Measurements from ENCODE around the gene KLHL5. TPM values are rescaled to one million over a fixed set of nuclear protein-coding genes. Genes with fewer than 3 reads are reported as not detected.

The KLHL5 gene
- polyA plus RNA-seq, 2 of the 4 experiments (the other 2 are of a cell fraction), result 62.4 to 108 TPM

DNA sequence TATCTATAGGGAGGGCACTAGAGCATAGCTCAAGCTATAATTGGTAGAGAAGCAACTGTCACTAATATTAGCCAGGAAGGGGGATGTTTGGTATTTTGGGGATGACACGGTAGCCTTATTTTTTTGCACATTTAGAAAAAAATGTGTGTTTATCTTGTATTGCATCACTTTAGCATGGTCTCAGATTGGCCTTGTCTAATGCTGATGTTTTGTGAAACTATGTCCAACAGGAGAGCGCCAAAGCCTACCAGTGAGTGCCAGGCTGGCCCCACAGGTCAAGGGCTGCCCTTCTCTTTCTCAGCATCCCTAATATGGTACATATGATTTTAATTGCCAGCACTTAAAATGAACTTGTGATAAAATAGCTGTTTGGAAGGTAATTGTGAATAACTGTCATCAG, 95.5 kb downstream of the KLHL5 start (continued):
- TF ChIP-seq CHD2 (IDR thresholded peaks at IDR 0.05; ENCODE audit: low read length, partially characterized antibody) (no peak), KDM5A (IDR thresholded peaks at IDR 0.05) (no peak), EHF (CRISPR knock-in tag; IDR thresholded peaks at IDR 0.05) (no peak), TP53 (CRISPR knock-in tag; IDR thresholded peaks at IDR 0.05) (no peak)
- TF ChIP-seq, protein P1, sequence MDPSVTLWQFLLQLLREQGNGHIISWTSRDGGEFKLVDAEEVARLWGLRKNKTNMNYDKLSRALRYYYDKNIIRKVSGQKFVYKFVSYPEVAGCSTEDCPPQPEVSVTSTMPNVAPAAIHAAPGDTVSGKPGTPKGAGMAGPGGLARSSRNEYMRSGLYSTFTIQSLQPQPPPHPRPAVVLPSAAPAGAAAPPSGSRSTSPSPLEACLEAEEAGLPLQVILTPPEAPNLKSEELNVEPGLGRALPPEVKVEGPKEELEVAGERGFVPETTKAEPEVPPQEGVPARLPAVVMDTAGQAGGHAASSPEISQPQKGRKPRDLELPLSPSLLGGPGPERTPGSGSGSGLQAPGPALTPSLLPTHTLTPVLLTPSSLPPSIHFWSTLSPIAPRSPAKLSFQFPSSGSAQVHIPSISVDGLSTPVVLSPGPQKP (IDR thresholded peaks at IDR 0.05; ENCODE audit: low read depth, low read length), result no peak

DNA sequence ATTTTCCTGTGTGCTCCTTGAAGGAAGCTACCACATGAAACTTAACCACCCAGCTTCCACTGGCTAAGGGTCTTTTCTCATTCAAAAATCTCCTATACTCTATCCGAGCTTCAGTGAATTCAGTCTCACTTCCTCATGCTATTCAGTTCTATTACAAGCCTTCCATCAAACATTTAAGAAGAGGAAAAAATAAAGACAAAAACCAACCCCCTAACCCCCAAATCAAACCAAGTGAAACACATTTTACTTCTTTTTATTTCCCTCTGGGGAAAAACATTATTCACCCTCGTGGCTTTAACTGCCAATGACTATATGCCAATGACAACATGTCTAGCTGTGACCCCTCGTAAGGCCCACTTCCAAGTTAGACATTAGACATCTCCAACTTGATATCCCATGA, 104.1 kb downstream of the KLHL5 start:
- ATAC-seq (no peak), DNase-seq (ENCODE audit: low read depth in 1 of 2, low spot score in 1 of 2) (no peak), FAIRE-seq (no peak)
- H3K4me3 ChIP-seq, result no peak overlapping the region
- H3K4me1 ChIP-seq, result no peaks in the 10 kb centered on the region
- ChIA-PET CTCF (interaction anchor here (0.9 kb wide), 1 partner anchor 407 kb away, joined by 4 read pairs; no protein-coding TSS in a partner anchor), POLR2A (no interaction called here)
- WGBS (ENCODE audit: missing lambda C conversion rate), result 64% methylated on average over 3 of the region's 3 CpGs
- H3K4me2 ChIP-seq, result no peak overlapping the region
- no peak overlapping the region for H3K27ac ChIP-seq
- TF ChIP-seq KDM5A (IDR thresholded peaks at IDR 0.05), result no peak
- TF ChIP-seq, protein P2, sequence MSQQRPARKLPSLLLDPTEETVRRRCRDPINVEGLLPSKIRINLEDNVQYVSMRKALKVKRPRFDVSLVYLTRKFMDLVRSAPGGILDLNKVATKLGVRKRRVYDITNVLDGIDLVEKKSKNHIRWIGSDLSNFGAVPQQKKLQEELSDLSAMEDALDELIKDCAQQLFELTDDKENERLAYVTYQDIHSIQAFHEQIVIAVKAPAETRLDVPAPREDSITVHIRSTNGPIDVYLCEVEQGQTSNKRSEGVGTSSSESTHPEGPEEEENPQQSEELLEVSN (IDR thresholded peaks at IDR 0.05; ENCODE audit: borderline replicate concordance, low read depth), result no peak
- TF ChIP-seq, protein P3, sequence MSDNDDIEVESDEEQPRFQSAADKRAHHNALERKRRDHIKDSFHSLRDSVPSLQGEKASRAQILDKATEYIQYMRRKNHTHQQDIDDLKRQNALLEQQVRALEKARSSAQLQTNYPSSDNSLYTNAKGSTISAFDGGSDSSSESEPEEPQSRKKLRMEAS (IDR thresholded peaks at IDR 0.05), result no peak
- TF ChIP-seq EHF (CRISPR knock-in tag; IDR thresholded peaks at IDR 0.05), result no peak
- TF ChIP-seq JUN (IDR thresholded peaks at IDR 0.05), result no peak
- TF ChIP-seq, protein P4, sequence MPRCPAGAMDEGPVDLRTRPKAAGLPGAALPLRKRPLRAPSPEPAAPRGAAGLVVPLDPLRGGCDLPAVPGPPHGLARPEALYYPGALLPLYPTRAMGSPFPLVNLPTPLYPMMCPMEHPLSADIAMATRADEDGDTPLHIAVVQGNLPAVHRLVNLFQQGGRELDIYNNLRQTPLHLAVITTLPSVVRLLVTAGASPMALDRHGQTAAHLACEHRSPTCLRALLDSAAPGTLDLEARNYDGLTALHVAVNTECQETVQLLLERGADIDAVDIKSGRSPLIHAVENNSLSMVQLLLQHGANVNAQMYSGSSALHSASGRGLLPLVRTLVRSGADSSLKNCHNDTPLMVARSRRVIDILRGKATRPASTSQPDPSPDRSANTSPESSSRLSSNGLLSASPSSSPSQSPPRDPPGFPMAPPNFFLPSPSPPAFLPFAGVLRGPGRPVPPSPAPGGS (IDR thresholded peaks at IDR 0.05), result no peak
- no peak for TF ChIP-seq ZSCAN20 (CRISPR knock-in tag; IDR thresholded peaks at IDR 0.05)
- no peak for TF ChIP-seq ZFP36 (IDR thresholded peaks at IDR 0.05; ENCODE audit: borderline replicate concordance, partially characterized antibody)
- TF ChIP-seq HOXB5 (CRISPR knock-in tag; IDR thresholded peaks at IDR 0.05), result no peak
- TF ChIP-seq JUNB (IDR thresholded peaks at IDR 0.05), result no peak
- TF ChIP-seq NPAS2 (CRISPR knock-in tag; IDR thresholded peaks at IDR 0.05; ENCODE audit: borderline replicate concordance), result no peak
- no peaks in the 10 kb centered on the region for H3K9me3 ChIP-seq

DNA sequence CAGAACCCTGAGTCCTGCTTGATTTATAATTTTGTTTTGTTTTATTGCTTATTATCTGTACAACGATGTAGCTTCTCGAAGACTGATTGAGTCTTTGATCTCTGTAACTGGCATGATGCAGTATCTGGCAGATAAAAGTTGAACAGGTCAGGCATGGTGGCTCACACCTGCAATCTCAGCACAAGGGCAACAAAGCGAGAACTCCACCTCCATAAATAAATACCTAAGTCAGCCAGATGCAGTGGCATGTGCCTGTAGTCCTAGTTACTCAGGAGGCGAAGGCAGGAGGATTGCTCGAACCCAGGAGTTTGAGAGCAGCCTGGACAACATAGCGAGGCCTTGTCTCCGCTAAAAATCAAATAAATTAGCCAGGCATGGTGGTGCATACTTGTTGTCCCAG, 104.6 kb downstream of the KLHL5 start:
- no peak for FAIRE-seq

More for the DNA sequence above, 104.6 kb downstream of the KLHL5 start:
- H3K4me1 ChIP-seq, result no peaks in the 10 kb centered on the region
- POLR2A ChIA-PET, result no interaction called here
- ATAC-seq, result no peak
- no peak overlapping the region for H3K27ac ChIP-seq
- CTCF ChIA-PET, result interaction anchor here (0.9 kb wide), 1 partner anchor 407 kb away, joined by 4 read pairs; no protein-coding TSS in a partner anchor
- H3K4me3 ChIP-seq, result no peak overlapping the region
- TF ChIP-seq CHD2 (IDR thresholded peaks at IDR 0.05; ENCODE audit: low read length, partially characterized antibody) (no peak), RNF2 (IDR thresholded peaks at IDR 0.05; ENCODE audit: borderline replicate concordance, low read depth) (no peak)
- TF ChIP-seq, protein P5, sequence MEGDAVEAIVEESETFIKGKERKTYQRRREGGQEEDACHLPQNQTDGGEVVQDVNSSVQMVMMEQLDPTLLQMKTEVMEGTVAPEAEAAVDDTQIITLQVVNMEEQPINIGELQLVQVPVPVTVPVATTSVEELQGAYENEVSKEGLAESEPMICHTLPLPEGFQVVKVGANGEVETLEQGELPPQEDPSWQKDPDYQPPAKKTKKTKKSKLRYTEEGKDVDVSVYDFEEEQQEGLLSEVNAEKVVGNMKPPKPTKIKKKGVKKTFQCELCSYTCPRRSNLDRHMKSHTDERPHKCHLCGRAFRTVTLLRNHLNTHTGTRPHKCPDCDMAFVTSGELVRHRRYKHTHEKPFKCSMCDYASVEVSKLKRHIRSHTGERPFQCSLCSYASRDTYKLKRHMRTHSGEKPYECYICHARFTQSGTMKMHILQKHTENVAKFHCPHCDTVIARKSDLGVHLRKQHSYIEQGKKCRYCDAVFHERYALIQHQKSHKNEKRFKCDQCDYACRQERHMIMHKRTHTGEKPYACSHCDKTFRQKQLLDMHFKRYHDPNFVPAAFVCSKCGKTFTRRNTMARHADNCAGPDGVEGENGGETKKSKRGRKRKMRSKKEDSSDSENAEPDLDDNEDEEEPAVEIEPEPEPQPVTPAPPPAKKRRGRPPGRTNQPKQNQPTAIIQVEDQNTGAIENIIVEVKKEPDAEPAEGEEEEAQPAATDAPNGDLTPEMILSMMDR (IDR thresholded peaks at IDR 0.05), result no peak
- TF ChIP-seq, protein P6, sequence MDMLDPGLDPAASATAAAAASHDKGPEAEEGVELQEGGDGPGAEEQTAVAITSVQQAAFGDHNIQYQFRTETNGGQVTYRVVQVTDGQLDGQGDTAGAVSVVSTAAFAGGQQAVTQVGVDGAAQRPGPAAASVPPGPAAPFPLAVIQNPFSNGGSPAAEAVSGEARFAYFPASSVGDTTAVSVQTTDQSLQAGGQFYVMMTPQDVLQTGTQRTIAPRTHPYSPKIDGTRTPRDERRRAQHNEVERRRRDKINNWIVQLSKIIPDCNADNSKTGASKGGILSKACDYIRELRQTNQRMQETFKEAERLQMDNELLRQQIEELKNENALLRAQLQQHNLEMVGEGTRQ (IDR thresholded peaks at IDR 0.05), result no peak
- TF ChIP-seq, protein P7, sequence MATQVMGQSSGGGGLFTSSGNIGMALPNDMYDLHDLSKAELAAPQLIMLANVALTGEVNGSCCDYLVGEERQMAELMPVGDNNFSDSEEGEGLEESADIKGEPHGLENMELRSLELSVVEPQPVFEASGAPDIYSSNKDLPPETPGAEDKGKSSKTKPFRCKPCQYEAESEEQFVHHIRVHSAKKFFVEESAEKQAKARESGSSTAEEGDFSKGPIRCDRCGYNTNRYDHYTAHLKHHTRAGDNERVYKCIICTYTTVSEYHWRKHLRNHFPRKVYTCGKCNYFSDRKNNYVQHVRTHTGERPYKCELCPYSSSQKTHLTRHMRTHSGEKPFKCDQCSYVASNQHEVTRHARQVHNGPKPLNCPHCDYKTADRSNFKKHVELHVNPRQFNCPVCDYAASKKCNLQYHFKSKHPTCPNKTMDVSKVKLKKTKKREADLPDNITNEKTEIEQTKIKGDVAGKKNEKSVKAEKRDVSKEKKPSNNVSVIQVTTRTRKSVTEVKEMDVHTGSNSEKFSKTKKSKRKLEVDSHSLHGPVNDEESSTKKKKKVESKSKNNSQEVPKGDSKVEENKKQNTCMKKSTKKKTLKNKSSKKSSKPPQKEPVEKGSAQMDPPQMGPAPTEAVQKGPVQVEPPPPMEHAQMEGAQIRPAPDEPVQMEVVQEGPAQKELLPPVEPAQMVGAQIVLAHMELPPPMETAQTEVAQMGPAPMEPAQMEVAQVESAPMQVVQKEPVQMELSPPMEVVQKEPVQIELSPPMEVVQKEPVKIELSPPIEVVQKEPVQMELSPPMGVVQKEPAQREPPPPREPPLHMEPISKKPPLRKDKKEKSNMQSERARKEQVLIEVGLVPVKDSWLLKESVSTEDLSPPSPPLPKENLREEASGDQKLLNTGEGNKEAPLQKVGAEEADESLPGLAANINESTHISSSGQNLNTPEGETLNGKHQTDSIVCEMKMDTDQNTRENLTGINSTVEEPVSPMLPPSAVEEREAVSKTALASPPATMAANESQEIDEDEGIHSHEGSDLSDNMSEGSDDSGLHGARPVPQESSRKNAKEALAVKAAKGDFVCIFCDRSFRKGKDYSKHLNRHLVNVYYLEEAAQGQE (IDR thresholded peaks at IDR 0.05), result no peak
- no peak for DNase-seq (ENCODE audit: low read depth in 1 of 2, low spot score in 1 of 2)
- no peak overlapping the region for H3K4me2 ChIP-seq
- WGBS (ENCODE audit: missing lambda C conversion rate), result 93% methylated on average over 4 of the region's 7 CpGs
- no peaks in the 10 kb centered on the region for H3K9me3 ChIP-seq

All from A549 (cell line).